Muscle layer of colon (tissue), 2 donors: ENCODE measurements around the gene FMN2.
"Not testable (repeated sequence)": the region's sequence is repeated elsewhere in the genome, so short reads cannot be mapped to it uniquely, and the experiment has no call there.

Experiments
- H3K27ac ChIP-seq: one replicate; pipeline ENCODE4 v1.7.0; 2013; ENCODE audit warnings: low read depth, mild to moderate bottlenecking, low read length, moderate library complexity
- H3K27me3 ChIP-seq, 2 donors: one replicate each; pipeline ENCODE4 v1.7.0; 2013; ENCODE audit warnings: low read length in 2 of 2, mild to moderate bottlenecking in 2 of 2; ENCODE audit not compliant: insufficient read depth in 2 of 2, control insufficient read depth in 1 of 2
- H3K36me3 ChIP-seq: one replicate; pipeline ENCODE4 v1.7.0; 2013; ENCODE audit warnings: mild to moderate bottlenecking, low read length; ENCODE audit not compliant: insufficient read depth
- H3K4me1 ChIP-seq: one replicate; pipeline ENCODE4 v1.7.0; 2013; ENCODE audit warnings: mild to moderate bottlenecking, low read length; ENCODE audit not compliant: insufficient read depth
- H3K4me3 ChIP-seq, 2 donors: one replicate each; pipeline ENCODE4 v1.7.0; 2013; ENCODE audit warnings: low read length in 2 of 2, low read depth in 1 of 2, mild to moderate bottlenecking in 1 of 2, moderate library complexity in 1 of 2
- H3K9ac ChIP-seq: one replicate; pipeline ENCODE4 v1.7.0; 2013; ENCODE audit warnings: low read length
- H3K9me3 ChIP-seq: one replicate; pipeline ENCODE4 v1.7.0; 2013; ENCODE audit warnings: mild to moderate bottlenecking, low read length
- donor health status: abdominal sarcoma.
- donor health status: Adenocarcinoma of cecum.

Gene FMN2

DNA sequence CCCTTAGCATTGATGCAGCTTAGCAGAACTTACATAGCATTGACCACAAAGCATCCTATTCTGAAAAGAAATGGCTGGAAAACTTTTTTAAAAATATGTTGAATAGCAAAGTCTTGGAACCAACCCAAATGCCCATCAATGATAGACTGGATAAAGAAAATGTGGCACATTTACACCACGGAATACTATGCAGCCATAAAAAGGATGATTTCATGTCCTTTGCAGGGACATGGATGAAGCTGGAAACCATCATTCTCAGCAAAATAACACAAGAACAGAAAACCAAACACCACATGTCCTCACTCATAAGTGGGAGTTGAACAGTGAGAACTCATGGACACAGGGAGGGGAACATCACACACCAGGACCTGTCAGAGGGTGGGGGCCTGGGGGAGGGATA lies 323.3 kb downstream of the FMN2 start:
- not testable (repeated sequence) for H3K4me3 ChIP-seq, H3K9ac ChIP-seq

DNA sequence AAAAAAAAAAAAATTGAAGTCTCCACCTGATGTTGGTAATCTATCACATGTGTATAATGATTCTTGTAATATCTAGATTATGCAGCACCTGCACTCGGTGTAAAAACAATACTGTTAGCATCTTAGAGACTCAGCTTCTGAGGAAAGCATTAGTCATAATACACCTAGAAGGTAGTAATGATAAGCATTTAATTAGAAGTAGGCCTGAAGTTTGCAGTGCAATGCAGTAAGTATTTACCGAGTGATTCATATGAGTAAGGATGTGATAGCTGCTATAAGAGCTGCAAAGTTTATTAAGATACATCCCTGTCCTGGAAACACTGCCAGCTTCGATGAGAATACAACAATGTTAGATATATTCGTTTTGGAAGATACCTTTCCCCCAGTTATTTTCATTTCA lies 323.8 kb downstream of the FMN2 start:
- Histone ChIP-seq H3K9ac (no peak overlapping the region), H3K27me3 (no peaks in the 10 kb centered on the region), H3K4me1 (no peaks in the 10 kb centered on the region), H3K27ac (no peak overlapping the region), H3K9me3 (no peaks in the 10 kb centered on the region), H3K36me3 (no peaks in the 10 kb centered on the region), H3K4me3 (no peak overlapping the region)

More for the DNA sequence above, 323.3 kb downstream of the FMN2 start:
- H3K4me1 ChIP-seq, H3K27me3 ChIP-seq, H3K36me3 ChIP-seq, H3K27ac ChIP-seq, H3K9me3 ChIP-seq: not testable (repeated sequence)

DNA sequence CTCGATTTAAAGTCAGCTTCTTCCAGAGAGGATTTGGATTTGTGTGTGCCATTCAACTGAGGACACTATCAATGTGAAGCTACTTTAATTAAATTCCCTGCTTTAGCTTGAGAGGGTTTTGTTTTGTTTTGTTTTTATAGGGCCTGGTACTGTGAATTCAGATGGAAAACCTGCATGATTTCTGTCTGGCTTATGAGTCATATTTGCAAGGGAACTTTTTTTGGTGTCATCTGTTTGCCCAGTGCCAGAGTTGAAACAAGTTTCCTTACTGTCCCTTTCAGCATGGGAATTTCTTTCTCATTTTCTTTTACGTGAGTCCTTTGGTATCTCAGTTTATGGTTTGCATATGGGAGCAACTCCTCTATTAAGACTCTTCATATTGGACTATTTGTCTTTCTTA lies 325.6 kb downstream of the FMN2 start:
- Histone ChIP-seq H3K9ac (no peak overlapping the region), H3K4me3 (no peak overlapping the region), H3K36me3 (no peaks in the 10 kb centered on the region), H3K27me3 (no peaks in the 10 kb centered on the region), H3K4me1 (no peaks in the 10 kb centered on the region), H3K9me3 (no peaks in the 10 kb centered on the region), H3K27ac (no peak overlapping the region)

DNA sequence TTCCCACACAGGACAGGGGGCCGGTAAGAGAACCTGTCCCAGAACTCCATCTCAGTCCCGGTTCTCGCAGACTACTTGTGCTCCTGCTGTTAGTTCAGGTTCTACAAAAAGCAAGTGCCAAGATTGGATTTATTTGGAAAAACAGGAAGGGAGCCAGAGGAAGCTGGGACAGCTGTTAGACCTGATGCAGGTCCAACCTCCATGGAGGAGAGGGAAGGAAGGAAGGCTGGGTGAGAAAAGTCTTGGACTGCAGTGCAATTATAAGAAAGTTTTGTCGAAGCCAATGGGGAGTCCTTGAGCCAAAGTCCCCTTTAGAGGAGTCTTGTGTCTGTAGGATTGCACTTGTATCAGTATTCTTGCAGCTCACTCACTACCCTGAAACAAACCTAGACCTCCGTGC lies 329.1 kb downstream of the FMN2 start:
- Histone ChIP-seq H3K36me3 (no peaks in the 10 kb centered on the region), H3K27me3 (no peaks in the 10 kb centered on the region), H3K9me3 (no peaks in the 10 kb centered on the region), H3K27ac (no peak overlapping the region), H3K4me1 (peaks cover 7% of the 10 kb centered on the region), H3K4me3 (no peak overlapping the region), H3K9ac (no peak overlapping the region)

DNA sequence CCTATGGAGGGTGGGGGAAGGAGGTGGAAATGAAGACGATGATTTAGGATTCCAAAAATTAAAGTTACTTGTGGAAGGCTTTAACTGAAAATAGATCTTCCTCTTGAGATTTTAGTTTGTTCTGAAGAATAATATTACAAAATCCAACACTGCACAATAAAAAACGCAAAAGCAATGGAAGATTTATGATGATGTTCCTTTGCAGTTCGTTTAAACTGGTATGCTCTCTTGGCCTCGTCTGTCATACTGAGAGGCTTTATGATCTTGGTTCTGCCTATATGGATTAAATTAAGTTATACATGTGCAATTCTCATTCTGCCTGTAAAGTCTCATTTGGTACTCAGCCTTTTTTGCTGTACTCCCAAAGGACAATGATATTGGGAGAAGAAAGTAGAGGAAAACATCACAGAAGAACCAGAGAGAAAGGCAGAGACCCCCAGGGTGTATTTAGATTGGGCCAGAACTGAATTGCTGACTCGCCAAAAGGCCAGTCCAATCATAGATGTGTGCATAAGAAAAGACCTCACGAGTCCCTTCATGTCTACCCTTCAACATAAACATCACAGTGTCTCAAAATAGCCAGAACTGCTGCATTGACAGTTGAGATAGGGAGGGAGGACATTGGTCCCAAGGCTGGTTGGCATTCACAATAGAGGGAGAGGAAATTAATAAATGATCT lies 331.7 kb downstream of the FMN2 start:
- H3K4me3 ChIP-seq: no peak overlapping the region
- no peak overlapping the region for H3K27ac ChIP-seq

DNA sequence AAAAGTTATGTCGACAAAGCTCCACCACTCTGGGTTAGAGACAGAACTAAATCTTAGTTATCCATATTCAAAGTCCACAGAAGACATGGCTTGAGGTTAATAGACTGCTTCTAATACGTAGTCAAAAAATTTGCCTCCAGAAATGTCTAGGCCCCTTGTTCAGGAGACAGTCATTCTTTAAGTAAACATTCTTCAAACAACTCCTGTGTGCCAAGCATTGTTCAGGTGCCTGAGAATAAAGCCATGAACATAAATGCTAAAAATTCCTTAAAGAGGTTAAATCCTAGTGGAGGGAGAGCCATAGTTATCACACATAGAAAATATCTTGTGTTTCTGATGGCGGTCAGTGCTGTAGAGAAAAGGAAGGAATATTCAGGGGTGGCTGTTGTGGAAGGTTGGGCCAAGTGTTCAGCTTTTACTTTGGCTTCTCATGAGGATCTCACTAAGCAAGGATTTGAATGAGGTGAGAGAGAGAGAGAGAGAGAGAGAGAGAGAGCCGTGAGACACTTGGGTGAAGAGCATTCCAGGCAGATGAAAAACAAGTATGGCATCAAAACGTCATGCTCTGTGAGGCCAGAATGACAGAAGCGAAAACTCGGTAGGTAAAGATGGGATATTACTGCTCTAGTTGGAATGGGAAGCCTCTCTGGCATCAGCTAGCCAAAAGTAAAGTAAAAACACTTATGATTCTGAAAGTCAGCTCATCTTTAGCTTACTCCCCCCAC lies 333.2 kb downstream of the FMN2 start:
- Histone ChIP-seq H3K4me3 (no peak overlapping the region), H3K9me3 (no peaks in the 10 kb centered on the region), H3K9ac (no peak overlapping the region), H3K27ac (no peak overlapping the region), H3K36me3 (no peaks in the 10 kb centered on the region), H3K4me1 (peaks cover 7% of the 10 kb centered on the region), H3K27me3 (no peaks in the 10 kb centered on the region)

More for the DNA sequence above, 331.7 kb downstream of the FMN2 start:
- no peaks in the 10 kb centered on the region for H3K27me3 ChIP-seq
- no peaks in the 10 kb centered on the region for H3K36me3 ChIP-seq
- H3K4me1 ChIP-seq: peaks cover 7% of the 10 kb centered on the region
- no peaks in the 10 kb centered on the region for H3K9me3 ChIP-seq
- H3K9ac ChIP-seq: no peak overlapping the region

DNA sequence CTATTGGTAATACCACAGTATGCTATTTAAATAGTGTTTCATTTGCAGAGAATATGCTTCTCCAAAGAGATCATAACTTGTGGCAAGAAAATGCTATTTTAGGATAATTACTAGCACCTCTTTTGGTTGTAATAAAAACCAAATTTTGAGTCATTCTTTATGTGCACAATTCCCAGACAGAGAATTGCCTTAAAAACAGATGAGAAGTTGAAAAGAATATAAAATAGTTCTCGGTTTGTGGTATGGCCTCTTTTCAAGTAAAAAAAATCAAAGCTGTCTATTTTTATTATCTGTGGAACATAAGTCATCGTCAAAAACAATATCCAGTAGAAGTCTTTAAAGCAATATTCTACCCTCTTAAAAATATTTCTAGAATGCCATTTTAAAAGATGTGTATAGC lies 334.4 kb downstream of the FMN2 start:
- no peaks in the 10 kb centered on the region for H3K9me3 ChIP-seq
- H3K4me1 ChIP-seq: peaks cover 7% of the 10 kb centered on the region
- no peaks in the 10 kb centered on the region for H3K27me3 ChIP-seq
- no peak overlapping the region for H3K9ac ChIP-seq
- H3K4me3 ChIP-seq: no peak overlapping the region
- H3K36me3 ChIP-seq: no peaks in the 10 kb centered on the region
- H3K27ac ChIP-seq: no peak overlapping the region

DNA sequence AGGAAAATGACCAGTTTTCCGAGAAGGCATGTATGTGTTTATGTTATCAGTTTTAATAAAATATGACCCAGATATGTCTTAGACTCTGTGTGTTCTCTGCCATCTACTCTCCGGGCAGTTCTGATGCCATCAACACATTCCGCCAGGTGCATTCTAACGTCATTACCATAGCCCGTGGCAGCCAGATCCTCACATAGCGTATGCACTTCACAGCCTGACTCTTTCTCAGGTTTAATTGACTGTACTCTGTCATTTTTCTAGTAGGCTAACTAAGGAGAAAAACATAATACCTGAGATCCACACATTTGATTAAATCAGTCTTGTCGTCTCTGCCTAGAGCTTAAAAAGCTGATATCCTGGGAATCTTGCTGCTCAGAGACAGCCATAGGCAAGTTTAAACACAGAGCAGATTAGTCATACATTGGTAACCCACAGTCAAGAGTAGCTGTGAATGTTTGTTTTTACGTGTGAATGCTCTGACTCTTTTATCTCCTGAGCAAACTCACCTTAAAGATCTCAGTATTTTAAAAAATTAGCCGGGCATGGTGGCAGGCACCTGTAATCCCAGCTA lies 344.4 kb downstream of the FMN2 start:
- Histone ChIP-seq H3K4me1 (no peaks in the 10 kb centered on the region), H3K27me3 (no peaks in the 10 kb centered on the region)

DNA sequence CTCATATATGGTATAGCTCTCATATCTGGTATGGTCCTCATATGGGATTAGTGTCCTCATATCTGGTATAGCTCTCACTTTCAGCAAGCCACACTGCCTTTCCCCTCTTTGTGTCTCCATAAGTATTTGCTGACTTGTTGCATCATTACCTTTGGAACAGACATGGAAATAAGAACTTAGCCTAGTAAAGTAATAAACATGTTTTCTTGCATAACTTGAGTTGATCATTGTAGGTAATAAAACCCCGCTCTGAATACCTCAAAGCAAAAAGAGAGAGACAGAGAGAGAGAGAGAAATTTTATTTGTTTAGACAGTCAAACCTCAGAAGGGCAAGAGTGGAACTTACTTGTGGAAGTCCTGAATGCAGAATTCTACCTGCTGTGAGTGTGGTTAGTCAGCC lies 350.0 kb downstream of the FMN2 start:
- H3K4me3 ChIP-seq: no peak overlapping the region
- no peak overlapping the region for H3K9ac ChIP-seq
- H3K27me3 ChIP-seq: no peaks in the 10 kb centered on the region
- H3K9me3 ChIP-seq: no peaks in the 10 kb centered on the region
- no peaks in the 10 kb centered on the region for H3K4me1 ChIP-seq
- H3K27ac ChIP-seq: no peak overlapping the region
- no peaks in the 10 kb centered on the region for H3K36me3 ChIP-seq

More for the DNA sequence above, 344.4 kb downstream of the FMN2 start:
- Histone ChIP-seq H3K36me3 (no peaks in the 10 kb centered on the region), H3K4me3 (no peak overlapping the region), H3K9ac (no peak overlapping the region), H3K27ac (no peak overlapping the region), H3K9me3 (no peaks in the 10 kb centered on the region)

DNA sequence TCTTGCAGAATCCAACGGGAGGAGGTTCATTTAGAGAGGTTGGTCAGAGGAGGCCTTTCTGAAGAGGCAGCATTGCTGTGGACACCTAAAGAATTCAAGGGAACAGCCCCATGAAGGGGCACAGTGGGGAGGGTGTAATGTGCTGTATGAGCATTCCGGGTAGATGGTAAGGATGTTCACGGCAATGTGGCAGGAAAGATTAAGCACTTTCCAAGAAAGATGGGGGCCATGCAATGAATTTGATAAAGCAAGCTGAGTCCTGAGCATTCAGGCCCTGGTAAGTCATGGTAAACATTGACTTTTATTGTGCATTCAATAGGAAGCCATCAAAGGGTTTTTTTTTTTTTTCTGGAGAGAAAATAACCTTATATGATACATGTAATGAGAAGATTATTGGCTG lies 353.7 kb downstream of the FMN2 start:
- H3K9ac ChIP-seq: no peak overlapping the region
- no peaks in the 10 kb centered on the region for H3K27me3 ChIP-seq
- no peak overlapping the region for H3K4me3 ChIP-seq
- H3K4me1 ChIP-seq: no peaks in the 10 kb centered on the region
- H3K9me3 ChIP-seq: no peaks in the 10 kb centered on the region
- H3K27ac ChIP-seq: no peak overlapping the region
- H3K36me3 ChIP-seq: no peaks in the 10 kb centered on the region

DNA sequence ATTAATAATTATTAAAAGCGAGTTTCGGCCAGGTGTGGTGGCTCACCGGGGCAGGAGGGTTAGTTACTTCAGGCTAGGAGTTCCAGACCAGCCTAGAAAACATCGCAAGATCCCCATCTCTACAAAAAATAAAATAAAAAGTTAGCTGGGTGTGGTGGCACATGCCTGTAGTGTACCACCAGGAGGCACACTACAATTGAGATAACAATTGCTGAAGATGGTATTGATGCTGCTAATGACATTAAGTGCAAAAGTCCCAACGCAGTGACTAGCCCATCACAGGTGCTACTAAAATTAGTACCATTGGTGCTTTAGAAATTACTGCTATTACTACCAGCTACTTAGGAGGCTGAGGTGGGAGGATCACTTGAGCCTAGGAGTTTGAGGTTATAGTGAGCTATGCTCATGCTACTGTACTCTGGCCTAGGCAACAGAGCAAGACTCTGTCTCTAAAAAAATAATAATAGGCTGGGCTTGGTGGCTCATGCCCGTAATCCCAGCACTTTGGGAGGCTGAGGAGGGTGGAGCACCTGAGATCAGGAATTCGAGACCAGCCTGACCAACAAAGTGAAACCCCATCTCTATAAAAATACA lies 363.6 kb downstream of the FMN2 start:
- no peaks in the 10 kb centered on the region for H3K4me1 ChIP-seq
- no peak overlapping the region for H3K4me3 ChIP-seq
- H3K9ac ChIP-seq: no peak overlapping the region
- H3K27ac ChIP-seq: no peak overlapping the region
- no peaks in the 10 kb centered on the region for H3K36me3 ChIP-seq
- H3K9me3 ChIP-seq: no peaks in the 10 kb centered on the region
- H3K27me3 ChIP-seq: no peaks in the 10 kb centered on the region
